Measurements from ENCODE around the gene PPM1E.
"Not testable (repeated sequence)": the region's sequence is repeated elsewhere in the genome, so short reads cannot be mapped to it uniquely, and the experiment has no call there.

The PPM1E gene

DNA sequence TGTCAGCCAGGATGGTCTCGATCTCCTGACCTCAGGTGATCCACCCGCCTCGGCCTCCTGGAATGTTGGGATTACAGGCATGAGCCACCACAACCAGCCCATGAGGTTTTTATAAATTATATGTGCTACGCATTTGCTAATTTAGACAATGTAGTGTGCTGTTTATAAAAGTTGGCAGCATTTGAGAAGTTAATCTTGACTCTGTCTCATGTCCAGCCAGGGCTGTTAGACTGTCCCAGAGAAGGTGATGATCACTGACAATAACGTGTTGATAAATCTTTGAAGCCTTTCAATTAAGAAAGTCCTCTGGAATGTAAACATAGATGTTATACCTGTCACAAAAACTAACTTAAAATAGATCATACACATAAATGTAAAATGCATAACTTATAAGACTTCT, 82.0 kb downstream of the PPM1E start:
- no peak for DNase-seq (ENCODE audit: extremely low read depth in 1 of 2, low read depth in 1 of 2)

DNA sequence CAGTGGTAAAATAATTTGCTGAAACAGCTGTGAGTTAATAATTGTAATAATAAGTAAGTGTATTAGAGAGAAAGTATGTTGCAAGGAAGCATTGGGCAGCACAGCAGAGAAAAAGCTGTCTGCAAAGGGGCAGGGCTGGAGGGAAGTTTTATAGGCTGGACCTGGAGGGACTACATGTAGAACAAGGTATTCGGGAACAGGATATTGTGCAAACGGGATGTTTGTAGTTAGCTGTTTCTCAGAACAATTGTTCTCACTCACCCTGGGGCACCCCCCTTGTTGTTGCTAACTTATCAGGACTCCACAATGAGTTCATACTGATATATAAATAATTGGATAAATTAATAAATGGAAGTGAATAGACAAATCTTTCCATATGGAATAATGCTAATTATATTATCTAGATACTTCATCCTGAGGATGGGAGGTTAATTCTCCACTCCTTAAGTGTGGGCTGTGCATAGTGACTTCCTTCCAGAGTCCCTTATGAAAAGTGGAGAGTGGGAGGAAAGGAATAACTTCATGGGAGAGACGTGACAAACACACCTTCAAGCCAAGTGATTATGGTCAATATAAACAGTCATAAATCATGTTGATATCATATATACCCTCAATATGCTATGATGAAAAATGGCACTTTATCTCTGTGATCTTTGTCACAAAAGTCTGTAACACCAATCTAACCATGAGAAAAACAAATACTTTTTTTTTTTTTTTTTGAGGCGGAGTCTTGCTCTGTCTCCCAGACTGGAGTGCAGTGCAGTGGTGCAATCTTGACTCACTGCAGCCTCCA, 85.4 kb downstream of the PPM1E start:
- no peak for DNase-seq (ENCODE audit: extremely low read depth in 1 of 2, low read depth in 1 of 2)

DNA sequence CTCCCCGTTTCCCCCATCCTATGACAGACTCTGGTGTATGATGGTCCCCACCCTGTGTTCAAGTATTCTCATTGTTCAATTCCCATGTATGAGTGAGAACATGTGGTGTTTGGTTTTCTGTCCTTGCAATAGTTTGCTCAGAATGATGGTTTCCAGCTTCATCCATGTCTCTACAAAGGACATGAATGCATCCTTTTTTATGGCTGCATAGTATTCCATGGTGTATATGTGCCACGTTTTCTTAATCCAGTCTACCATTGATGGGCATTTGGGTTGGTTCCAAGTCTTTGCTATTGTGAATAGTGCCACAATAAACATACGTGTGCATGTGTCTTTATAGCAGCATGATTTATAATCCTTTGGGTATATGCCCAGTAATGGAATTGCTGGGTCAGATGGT, 90.8 kb downstream of the PPM1E start:
- not testable (repeated sequence) for DNase-seq (ENCODE audit: extremely low read depth in 1 of 2, low read depth in 1 of 2)

DNA sequence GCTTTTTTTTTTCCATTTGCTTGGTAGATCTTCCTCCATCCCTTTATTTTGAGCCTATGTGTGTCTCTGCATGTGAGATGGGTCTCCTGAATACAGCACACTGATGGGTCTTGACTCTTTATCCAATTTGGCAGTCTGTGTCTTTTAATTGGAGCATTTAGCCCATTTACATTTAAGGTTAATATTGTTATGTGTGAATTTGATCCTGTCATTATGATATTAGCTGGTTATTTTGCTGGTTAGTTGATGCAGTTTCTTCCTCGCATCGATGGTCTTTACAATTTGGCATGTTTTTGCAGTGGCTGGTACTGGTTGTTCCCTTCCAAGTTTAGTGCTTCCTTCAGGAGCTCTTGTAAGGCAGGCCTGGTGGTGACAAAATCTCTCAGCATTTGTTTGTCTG, 94.5 kb downstream of the PPM1E start:
- DNase-seq (ENCODE audit: extremely low read depth in 1 of 2, low read depth in 1 of 2), result not testable (repeated sequence)

DNA sequence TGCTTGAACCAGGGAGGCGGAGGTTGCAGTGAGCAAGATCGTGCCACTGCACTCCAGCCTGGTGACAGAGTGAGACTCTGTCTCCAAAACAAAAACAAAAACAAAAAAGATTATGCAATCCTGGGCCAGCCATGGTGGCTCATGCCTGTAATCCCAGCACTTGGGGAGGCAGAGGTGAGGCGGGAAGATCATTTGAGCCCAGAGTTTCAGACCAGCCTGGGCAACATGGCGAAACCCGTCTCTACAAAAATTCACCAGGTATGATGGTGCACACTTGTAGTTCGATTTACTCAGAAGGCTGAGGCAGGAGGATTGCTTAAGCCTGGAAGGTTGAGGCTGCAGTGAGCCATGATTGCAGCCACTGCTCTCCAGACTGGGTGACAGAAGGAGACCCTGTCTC, 109.6 kb downstream of the PPM1E start:
- DNase-seq (ENCODE audit: extremely low read depth in 1 of 2, low read depth in 1 of 2), result no peak

DNA sequence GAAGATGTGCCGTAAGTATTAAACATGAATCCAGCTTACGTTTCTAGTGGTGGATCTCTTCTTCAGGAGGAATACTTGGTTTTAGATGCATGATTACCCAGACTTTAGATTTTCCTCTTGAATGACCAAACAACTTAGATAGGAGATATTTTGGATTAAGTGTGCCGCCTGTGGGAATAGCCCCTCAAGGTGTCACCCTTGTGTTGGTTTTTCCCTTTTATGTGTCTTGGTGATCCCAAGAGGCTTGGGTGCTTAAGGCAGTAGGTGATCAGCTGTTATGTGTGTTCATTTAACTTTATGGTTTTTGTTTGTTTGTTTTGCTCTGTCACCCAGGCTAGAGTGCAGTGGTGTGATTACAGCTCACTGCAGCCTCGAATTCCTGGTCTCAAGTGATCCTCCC, 115.1 kb downstream of the PPM1E start:
- DNase-seq (ENCODE audit: extremely low read depth in 1 of 2, low read depth in 1 of 2), result no peak

DNA sequence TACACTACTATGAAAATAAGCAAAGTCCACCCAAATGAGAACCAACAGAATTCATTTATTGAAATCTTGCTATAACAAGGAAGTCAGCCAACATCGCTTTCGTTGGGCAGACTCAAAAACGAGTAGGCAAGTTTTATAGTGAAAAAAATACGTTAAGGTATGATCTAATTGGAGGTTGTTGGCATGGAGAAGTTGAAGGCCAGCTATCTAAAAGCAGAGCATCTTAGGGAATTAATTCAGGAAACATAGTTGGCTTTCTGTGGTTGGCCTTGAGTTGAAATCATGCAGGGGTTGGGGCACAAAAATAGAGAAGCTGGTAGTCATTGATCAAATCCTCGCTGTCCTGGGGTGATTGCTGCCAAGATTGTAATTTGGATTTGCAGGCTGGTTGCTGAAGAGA, 118.3 kb downstream of the PPM1E start:
- DNase-seq (ENCODE audit: extremely low read depth in 1 of 2, low read depth in 1 of 2), result no peak

DNA sequence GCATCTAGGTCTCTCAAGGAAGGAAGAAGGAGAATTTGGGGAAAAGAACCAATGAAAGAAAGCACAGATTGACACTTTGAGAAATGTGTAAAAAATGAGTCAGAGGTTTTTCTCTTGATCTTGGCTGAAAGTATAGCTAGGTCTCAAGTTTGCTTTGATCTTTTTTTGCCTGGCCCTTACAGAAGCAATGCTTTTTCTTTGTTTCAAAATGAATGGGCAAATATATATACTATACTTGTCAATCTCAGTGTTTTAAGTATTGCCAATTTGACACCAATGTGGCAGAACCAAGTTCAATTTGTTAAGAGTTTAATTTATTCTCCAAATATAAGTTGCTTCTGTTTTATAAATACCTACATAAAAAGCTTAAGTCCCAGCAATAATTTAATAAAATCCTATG, 119.6 kb downstream of the PPM1E start:
- no peak for DNase-seq (ENCODE audit: extremely low read depth in 1 of 2, low read depth in 1 of 2)

DNA sequence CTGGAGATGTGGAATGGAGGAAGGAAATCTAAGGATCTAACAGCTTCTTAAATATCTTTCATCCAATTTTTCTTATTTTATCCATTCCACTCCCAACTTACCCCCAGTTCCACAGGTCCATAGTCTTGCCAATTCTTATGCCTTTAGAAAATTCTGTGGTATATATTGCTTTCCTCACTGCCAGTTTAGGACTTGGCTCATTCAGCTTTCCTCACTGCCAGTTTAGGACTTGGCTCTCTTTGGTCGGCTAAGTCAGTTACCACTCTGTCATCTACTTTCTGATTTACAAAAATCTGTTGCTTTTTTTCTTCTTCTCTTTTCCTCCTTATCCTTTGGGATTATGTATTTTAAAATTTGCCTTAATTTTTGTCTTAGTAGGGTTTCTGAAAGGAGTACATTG, 128.5 kb downstream of the PPM1E start:
- DNase-seq (ENCODE audit: extremely low read depth in 1 of 2, low read depth in 1 of 2), result no peak

DNA sequence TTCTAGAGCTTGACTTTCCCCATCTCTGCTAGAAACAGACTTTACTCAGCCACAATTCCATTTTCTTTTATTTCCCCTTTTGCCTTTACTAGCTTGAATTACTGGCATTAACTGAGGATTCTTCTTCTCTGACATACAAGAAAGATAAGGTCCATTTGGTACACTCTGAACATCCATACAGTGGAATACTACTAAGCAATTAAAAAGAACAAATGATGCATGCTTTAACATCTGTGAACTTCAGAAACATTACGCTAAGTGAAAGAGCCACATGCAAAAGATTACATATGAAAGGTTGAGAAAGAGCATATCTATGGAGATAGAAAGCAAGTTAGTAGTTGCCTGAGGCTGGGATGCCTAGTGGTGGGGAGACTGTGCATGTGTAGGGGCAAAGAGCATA, 130.9 kb downstream of the PPM1E start:
- no peak for DNase-seq (ENCODE audit: extremely low read depth in 1 of 2, low read depth in 1 of 2)

DNA sequence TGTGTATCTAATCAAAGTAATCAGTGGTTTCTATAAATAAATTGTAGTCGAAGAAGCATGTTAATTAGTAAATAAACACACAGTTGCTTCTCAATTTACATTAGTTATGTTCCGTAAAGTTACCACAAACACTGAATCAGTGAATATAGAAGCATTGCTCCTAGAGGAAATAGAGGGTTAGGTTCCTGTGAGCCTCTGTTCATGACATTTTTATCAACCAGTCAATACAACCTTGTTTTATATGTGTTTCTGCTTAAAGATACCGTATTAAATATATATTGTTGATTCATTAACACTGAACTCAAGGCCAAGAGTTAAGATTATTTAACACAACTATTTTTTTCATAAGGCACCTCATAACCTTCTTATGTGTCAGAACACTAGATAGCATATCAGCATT, 134.3 kb downstream of the PPM1E start:
- no peak for DNase-seq (ENCODE audit: extremely low read depth in 1 of 2, low read depth in 1 of 2)

DNA sequence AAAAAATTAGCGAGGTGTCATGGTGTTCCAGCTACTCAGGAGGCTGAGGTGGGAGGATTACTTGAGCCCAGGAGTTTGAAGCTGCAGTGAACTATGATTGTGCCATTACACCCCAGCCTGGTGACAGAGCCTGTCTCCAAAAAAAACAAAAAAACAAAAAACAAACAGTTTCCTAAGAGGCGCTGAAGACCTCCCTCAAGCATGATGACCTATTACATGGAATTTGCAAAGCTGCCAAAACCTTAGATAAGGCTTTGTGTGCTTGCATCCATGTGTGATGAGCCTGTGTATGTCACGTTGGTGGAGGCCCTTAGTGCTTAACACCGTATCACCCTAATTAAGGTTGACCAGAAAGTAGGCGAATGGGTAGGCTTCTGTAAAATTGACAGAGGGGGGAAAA, 143.5 kb downstream of the PPM1E start:
- no peak for DNase-seq (ENCODE audit: extremely low read depth in 1 of 2, low read depth in 1 of 2)

DNA sequence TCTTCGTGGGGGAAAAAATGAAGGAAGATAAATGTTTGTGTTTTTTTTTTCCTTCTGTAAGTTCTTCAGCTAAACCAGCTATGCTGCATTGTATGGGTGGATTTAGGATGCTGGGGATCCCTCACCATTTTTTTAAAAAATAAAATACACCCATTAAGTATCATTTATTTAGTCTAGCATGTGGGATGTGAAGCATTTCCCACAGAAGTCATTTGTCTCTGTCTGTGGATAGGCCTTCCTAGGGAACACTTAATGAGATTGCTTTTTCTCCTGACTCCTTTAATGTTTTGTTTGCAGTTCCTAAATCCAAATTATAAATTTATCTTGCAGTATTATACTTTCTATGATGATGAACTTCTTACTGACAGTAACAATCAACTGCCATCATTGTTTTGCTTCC, 146.7 kb downstream of the PPM1E start:
- no peak for DNase-seq (ENCODE audit: extremely low read depth in 1 of 2, low read depth in 1 of 2)

DNA sequence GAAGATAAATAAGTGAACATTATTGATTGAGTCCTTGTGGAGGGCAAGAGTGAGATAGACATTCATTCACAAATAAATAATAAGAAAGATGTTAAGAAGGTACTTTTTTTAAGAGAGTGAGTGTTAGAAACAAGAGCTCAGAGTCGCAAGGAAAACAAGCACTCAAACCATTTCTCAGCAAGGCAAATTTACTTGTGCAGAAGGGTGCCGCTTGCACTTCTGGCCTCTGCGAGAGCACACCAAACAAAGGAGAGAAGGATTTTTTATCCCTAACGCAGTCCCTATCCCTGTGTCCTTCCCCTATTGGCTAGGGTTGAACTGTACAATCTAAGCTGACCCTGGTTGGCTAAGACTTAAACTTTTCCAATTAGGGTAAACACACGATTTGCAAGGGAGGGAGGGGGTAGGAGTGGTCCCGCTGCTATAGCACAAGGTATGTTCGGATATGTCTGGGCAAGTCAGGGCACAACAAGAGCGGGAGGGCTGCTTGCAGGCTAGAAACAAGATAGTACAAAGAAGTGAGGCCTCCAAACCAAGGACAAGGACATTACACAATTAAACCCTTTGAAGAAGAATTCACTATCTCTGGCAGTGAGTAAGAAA, 156.2 kb downstream of the PPM1E start:
- no peak for DNase-seq (ENCODE audit: extremely low read depth in 1 of 2, low read depth in 1 of 2)

DNA sequence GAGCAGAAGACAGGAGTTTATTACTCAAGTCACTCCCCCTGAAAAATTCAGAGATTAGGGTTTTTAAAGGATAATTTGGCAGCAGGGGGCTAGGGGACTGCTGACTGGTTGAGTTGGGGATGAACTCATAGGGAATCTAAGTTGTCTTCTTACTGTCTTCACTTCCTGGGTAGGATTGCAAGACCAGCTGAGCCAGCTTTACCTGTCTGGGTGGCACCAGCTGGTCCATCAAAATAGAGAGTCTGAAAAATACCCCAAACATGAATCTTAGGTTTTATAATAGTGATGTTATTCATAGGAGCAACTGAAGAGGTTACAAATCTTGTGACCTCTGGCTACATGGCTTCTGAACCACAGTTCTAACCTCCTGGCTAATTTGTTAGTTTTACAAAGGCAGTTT, 157.9 kb downstream of the PPM1E start:
- DNase-seq (ENCODE audit: extremely low read depth in 1 of 2, low read depth in 1 of 2), result no peak

DNA sequence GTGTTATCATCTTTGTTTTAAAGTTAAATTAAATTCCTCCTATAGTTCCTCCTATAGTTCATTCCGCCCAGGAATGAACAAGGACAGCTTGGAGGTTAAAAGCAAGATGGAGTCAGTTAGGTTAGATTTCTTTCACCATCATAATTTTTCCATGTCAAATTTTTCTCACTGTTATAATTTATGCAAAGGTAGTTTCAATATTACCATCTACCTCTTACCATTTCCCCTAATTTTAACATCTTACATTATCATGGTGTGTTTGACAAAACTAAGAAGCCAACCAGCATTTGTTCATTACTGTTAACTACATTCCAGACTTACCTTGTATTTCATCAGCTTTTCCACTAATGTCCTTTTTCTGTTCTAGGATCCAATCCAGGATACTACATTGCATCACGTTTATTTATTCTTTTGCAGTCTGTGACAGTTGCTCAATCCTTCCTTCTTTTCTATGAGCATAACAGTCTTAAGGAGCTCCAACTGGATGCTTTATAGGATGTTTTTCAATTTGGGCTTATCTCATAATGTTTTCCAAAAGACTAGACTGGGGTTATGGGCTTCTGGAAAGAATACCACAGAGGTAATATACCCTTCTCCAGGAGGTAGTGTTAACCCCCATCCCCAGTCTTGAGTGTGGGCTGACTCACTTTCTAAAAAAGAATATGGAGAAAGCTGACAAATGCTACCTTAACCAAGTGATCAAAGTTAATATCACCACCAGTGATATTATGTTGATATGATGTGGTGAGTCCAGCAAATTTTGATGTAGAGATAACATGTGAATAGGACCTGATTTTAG, 158.5 kb downstream of the PPM1E start:
- DNase-seq (ENCODE audit: extremely low read depth in 1 of 2, low read depth in 1 of 2), result no peak

DNA sequence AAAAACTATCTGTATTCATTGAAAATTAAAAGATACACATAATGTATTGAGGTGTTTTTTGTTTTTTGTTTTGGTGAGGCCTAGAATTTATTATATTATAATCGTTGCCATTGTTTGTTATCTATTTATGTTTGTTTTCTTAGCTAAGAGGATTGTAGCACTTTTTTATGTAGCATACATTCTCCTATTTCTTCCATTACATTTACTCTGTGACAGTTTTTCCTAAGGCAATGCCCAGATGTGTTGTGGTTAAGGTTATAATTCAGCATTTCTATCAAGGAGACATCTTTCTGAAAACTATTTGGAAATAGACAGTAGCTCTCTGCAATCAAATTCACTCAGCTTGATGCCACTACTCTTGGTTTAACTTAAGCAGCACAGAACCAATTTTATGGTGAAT, 161.6 kb downstream of the PPM1E start:
- DNase-seq (ENCODE audit: extremely low read depth in 1 of 2, low read depth in 1 of 2), result no peak

DNA sequence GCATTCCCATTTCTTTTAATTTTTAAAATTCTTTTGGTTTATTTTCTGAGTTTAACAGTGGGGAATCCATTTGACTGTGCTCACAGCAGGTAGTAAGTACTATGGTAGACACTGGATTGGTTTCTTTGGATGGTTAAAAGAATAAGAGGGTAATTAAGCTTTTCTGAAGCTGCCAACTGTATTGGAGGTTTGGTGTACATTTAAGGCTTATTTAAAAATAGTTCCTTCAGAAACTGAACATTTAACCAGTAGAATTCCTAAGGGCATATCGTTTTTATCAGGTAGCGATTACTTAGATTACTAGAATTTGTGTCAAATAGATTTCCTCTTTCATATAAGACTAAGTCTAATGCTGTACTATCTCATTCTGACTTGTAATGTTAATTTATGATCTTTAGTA, 162.4 kb downstream of the PPM1E start:
- DNase-seq (ENCODE audit: extremely low read depth in 1 of 2, low read depth in 1 of 2), result no peak

DNA sequence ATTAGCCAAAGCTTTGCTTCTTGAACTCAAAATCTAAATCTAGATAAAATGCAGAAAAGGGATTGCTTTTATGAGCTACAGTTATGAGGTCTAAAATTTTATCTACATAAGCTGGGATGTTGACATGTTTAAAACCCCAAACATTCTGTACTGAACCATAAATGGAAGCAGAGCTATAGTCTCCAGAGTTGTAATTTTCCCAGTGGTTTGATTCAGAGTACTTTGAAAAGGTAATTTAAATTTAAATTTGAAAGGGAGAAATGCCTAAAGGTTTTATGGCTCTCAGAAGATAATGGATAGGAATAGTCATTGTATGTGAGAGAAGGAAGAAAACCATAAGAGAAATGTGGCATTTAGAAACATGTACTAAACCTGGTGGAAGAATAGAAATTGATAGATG, 163.2 kb downstream of the PPM1E start:
- no peak for DNase-seq (ENCODE audit: extremely low read depth in 1 of 2, low read depth in 1 of 2)

DNA sequence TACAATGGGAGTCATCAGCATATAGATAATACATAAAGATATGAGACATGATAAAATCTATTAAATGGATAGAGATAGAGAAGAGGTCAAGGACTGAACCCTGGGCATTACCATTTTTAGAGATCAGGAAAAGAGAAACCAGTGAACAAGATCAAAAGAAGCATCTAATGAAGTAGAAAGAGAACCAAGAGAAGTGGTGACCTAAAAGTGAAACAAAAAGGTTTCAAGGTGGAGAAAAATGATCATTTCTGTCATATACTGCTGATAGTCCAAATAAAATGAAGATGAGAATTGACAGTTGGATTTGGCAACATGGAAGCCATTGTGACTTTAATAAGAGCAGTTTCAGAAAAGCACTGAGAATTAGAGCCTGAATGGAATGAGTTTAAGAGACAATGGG, 165.1 kb downstream of the PPM1E start:
- no peak for DNase-seq (ENCODE audit: extremely low read depth in 1 of 2, low read depth in 1 of 2)

DNA sequence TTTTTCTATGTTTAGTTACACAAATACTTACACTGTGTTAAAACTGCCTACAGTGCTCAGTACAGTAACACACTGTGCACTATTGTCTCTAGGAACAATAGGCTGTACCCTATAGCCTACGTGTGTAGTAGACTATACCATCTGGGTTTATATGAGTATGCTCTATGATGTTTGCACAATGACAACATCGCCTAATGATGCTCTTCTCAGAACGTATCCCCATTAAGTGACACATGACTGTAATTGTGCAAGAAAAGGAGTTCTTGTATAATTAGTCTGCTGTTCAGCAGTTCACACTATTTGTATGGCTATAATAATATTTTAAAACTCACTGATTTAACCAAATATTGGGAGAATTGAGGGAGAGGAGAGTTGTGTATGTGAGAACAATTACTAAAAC, 177.3 kb downstream of the PPM1E start:
- DNase-seq (ENCODE audit: extremely low read depth in 1 of 2, low read depth in 1 of 2), result no peak

DNA sequence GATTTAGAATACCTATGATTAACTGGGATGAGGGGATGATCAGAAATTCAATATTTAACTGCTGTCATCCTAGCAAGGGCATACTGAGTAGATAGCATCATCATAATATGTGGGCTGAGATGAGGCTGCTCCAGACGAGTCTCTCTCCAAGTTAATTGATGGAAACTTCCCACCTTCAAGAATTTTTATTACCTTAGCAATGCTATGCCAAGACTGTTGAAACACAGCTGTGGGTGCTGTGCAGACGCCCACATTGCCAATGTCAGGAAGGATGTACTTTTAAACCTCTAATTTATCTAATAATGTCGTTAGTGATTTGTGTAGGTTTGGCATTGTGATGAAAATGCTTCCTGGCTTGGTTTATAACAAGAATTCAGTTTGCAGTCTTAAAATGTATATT, 180.6 kb downstream of the PPM1E start:
- no peak for DNase-seq (ENCODE audit: extremely low read depth in 1 of 2, low read depth in 1 of 2)

Data from stimulated activated CD8-positive, alpha-beta memory T cell treated with anti-CD3 and anti-CD28 coated beads, Interleukin-7, amount 100 ng/mL, for 48 hours (primary cell).